Endodermal cell (in vitro differentiated cells): ENCODE data around the gene CCDC27. TPM values are rescaled to one million over a fixed set of nuclear protein-coding genes. Genes with fewer than 3 reads are reported as not detected.
"Not testable (repeated sequence)": the region's sequence is repeated elsewhere in the genome, so short reads cannot be mapped to it uniquely, and the experiment has no call there.

Experiments
- DNase-seq: peaks from one replicate; pipeline ENCODE4 v3.0.0-alpha.2; 2017
- H3K27ac ChIP-seq: 2 replicates; pipeline ENCODE4 v1.5.1; 2013; ENCODE audit warnings: mild to moderate bottlenecking, low read depth, low read length, moderate library complexity
- H3K27me3 ChIP-seq: 2 replicates; pipeline ENCODE4 v1.6.1; 2013; ENCODE audit warnings: mild to moderate bottlenecking, low read length, moderate library complexity; ENCODE audit not compliant: insufficient read depth, control insufficient read depth, poor library complexity, severe bottlenecking
- H3K36me3 ChIP-seq: 2 replicates; pipeline ENCODE4 v1.7.0; 2013; ENCODE audit warnings: mild to moderate bottlenecking, low read length, moderate library complexity; ENCODE audit not compliant: control insufficient read depth, insufficient read depth
- H3K4me1 ChIP-seq: one replicate; pipeline ENCODE4 v1.7.0; 2013; ENCODE audit warnings: low read length; ENCODE audit not compliant: control insufficient read depth, insufficient read depth
- H3K4me3 ChIP-seq: 2 replicates; pipeline ENCODE4 v1.5.1; 2013; ENCODE audit warnings: mild to moderate bottlenecking, low read length, moderate library complexity
- H3K9ac ChIP-seq: 2 replicates; pipeline ENCODE4 v1.6.1; 2013; ENCODE audit warnings: mild to moderate bottlenecking, low read length, moderate library complexity; ENCODE audit not compliant: poor library complexity, severe bottlenecking; ENCODE audit errors: extremely low read depth
- H3K9me3 ChIP-seq: 2 replicates; pipeline ENCODE4 v1.6.1; 2013; ENCODE audit warnings: mild to moderate bottlenecking, low read length, moderate library complexity; ENCODE audit not compliant: control insufficient read depth
- H3K27ac Mint-ChIP-seq: 2 replicates; pipeline ENCODE4 v1.8.0; 2020; ENCODE audit warnings: mixed read lengths
- H3K27me3 Mint-ChIP-seq: 2 replicates; pipeline ENCODE4 v1.8.0; 2021; ENCODE audit warnings: mild to moderate bottlenecking, mixed read lengths; ENCODE audit not compliant: insufficient read depth
- H3K36me3 Mint-ChIP-seq: 2 replicates; pipeline ENCODE4 v1.8.0; 2020; ENCODE audit warnings: low read depth, mixed read lengths
- H3K4me1 Mint-ChIP-seq: 2 replicates; pipeline ENCODE4 v1.8.0; 2020; ENCODE audit warnings: mixed read lengths
- H3K4me3 Mint-ChIP-seq: 2 replicates; pipeline ENCODE4 v1.8.0; 2020; ENCODE audit warnings: mild to moderate bottlenecking, moderate library complexity, mixed read lengths
- H3K9me3 Mint-ChIP-seq: 2 replicates; pipeline ENCODE4 v1.8.0; 2020; ENCODE audit warnings: mild to moderate bottlenecking, mixed read lengths
- WGBS, 2 experiments: methylation state at CpG; one replicate each; pipeline versions ENCODE4 v1.1.5 to v1.1.7; 2013; ENCODE audit warnings: missing lambda C conversion rate in 2 of 2, mixed read lengths in 1 of 2; ENCODE audit not compliant: insufficient coverage in 1 of 2, insufficient read length in 1 of 2; 5-methylcytosine and 5-hydroxymethylcytosine counted together
- total RNA-seq, 2 donors: library from RNA; stranded (reverse); fragmentation: NEBNext Ultra II Directional in 1 of 2; extraction: Animal tissue kit (Norgen Biotek cat#: 25700) in 1 of 2; gene quantifications; 2 replicates in 1 of 2; 3 replicates in 1 of 2; pipeline ENCODE4 v1.2.1, GENCODE V29; 2021
- TF ChIP-seq, protein P1 (sequence below): fragments of 200-600 bp; sonication (generic); conservative IDR thresholded peaks from 2 replicates; pipeline ENCODE4 v1.5.0; 2021; ENCODE audit warnings: antibody characterized with exemption, mild to moderate bottlenecking

CCDC27 gene
- total RNA-seq, 2 donors from 2014 or later: not detected

DNA sequence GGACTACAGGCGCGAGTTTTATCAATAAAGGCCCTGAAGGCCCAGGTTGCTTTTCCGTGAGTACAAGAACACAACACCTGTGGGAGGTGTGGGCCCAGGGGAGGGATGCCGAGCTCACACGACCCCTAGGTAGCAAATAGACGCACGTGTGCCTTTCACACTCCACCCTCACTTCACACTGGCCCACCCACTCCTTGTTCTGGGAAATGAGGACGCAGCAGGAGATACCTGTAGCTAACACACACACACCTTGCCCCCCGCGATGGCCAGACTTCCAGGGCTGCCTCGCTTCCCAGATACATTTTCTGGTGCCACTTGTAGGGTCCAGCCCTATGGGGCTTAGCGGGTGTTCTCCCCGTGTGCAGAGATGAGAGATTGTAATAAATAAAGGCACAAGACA, 4.3 kb upstream of the CCDC27 start:
- Histone ChIP-seq H3K27ac (no peak overlapping the region), H3K9me3 (no peaks in the 10 kb centered on the region), H3K36me3 (peaks cover 4% of the 10 kb centered on the region), H3K27me3 (peaks cover 9% of the 10 kb centered on the region), H3K4me1 (peaks cover 10% of the 10 kb centered on the region), H3K9ac (no peak overlapping the region), H3K4me3 (no peak overlapping the region)
- H3K4me1 Mint-ChIP-seq: peaks cover 17% of the 10 kb centered on the region
- peak overlapping the region; percentile 83 for H3K4me3 Mint-ChIP-seq
- H3K9me3 Mint-ChIP-seq: no peaks in the 10 kb centered on the region
- DNase-seq: no peak
- TF ChIP-seq, protein P1, sequence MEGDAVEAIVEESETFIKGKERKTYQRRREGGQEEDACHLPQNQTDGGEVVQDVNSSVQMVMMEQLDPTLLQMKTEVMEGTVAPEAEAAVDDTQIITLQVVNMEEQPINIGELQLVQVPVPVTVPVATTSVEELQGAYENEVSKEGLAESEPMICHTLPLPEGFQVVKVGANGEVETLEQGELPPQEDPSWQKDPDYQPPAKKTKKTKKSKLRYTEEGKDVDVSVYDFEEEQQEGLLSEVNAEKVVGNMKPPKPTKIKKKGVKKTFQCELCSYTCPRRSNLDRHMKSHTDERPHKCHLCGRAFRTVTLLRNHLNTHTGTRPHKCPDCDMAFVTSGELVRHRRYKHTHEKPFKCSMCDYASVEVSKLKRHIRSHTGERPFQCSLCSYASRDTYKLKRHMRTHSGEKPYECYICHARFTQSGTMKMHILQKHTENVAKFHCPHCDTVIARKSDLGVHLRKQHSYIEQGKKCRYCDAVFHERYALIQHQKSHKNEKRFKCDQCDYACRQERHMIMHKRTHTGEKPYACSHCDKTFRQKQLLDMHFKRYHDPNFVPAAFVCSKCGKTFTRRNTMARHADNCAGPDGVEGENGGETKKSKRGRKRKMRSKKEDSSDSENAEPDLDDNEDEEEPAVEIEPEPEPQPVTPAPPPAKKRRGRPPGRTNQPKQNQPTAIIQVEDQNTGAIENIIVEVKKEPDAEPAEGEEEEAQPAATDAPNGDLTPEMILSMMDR: no peak
- peaks cover 27% of the 10 kb centered on the region for H3K27me3 Mint-ChIP-seq
- H3K27ac Mint-ChIP-seq: no peak overlapping the region
- 88 to 90% methylated on average over 7 to 12 of the region's 13 CpGs for WGBS, 2 experiments
- H3K36me3 Mint-ChIP-seq: peaks cover 17% of the 10 kb centered on the region

DNA sequence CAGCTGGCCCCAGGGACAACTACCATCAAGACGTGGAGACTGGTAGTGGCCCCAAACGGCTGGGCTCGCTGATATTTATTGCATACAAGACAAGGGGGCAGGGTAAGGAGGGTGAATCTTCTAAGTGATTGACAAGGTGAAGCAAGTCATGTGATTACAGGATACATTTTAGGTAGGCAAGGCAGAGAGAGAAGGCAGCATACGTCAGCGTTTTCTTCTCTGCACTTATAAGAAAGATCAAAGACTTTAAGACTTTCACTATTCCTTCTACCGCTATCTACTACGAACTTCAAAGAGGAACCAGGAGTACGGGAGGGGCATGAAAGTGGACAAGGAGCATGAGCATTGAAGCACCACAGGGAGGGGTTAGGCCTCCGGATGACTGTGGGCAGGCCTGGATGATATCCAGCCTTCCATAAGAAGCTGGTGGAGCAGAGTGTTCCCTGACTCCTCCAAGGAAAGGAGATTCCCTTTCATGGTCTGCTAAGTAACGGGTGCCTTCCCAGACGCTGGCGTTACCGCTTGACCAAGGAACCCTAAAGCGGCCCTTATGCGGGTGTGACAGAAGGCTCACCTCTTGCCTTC, 3.8 kb upstream of the CCDC27 start:
- Mint-ChIP-seq H3K36me3 (peaks cover 14% of the 10 kb centered on the region), H3K27me3 (peaks cover 27% of the 10 kb centered on the region), H3K4me3 (peak overlapping the region; percentile 83), H3K4me1 (peaks cover 17% of the 10 kb centered on the region)
- H3K4me3 ChIP-seq, H3K27me3 ChIP-seq, H3K36me3 ChIP-seq, H3K4me1 ChIP-seq, H3K27ac ChIP-seq, H3K9me3 Mint-ChIP-seq, H3K9ac ChIP-seq, H3K27ac Mint-ChIP-seq, H3K9me3 ChIP-seq, DNase-seq: not testable (repeated sequence)
- WGBS, 2 experiments: 88 to 90% methylated on average over 13 to 15 of the region's 15 CpGs

DNA sequence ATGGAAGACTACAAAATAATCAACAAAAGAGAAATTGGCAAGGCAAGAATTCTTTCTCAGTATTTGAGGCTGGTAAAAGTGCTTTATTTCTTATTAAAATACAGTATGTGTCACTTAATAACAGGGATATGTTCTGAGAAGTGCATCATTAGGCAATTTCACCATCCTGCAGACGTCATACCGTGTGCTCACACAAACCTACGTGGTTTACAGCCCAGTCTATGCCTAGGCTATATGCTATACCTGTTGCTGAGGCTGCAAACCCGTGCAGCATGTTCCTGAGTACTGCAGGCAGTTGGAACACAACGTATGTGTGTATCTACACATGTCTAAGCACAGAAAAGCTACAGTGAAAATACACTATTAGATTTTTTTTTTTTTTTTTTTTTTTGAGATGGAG, 2.7 kb upstream of the CCDC27 start:
- Mint-ChIP-seq H3K9me3 (no peaks in the 10 kb centered on the region), H3K4me3 (no peak overlapping the region), H3K27me3 (peaks cover 27% of the 10 kb centered on the region)

More for the DNA sequence above, 2.7 kb upstream of the CCDC27 start:
- H3K4me1 Mint-ChIP-seq: peaks cover 17% of the 10 kb centered on the region
- TF ChIP-seq, protein P1: no peak
- Histone ChIP-seq H3K4me3 (no peak overlapping the region), H3K27me3 (peaks cover 9% of the 10 kb centered on the region), H3K36me3 (no peaks in the 10 kb centered on the region), H3K9ac (no peak overlapping the region), H3K27ac (no peak overlapping the region), H3K4me1 (peaks cover 10% of the 10 kb centered on the region), H3K9me3 (no peaks in the 10 kb centered on the region)
- no peak overlapping the region for H3K27ac Mint-ChIP-seq
- peaks cover 9% of the 10 kb centered on the region for H3K36me3 Mint-ChIP-seq
- DNase-seq: no peak
- WGBS, 2 experiments: 77 to 80% methylated on average over 3 to 5 of the region's 5 CpGs
